HG03066 (cell line): Measurements from ENCODE around the gene MLANA.

Source experiments
- ATAC-seq: cut with Tn5 transposase; IDR thresholded peaks from one replicate; pipeline ENCODE4 v1.9.1; 2021; ENCODE audit warnings: low read depth; ENCODE audit not compliant: unreplicated experiment

MLANA gene

DNA sequence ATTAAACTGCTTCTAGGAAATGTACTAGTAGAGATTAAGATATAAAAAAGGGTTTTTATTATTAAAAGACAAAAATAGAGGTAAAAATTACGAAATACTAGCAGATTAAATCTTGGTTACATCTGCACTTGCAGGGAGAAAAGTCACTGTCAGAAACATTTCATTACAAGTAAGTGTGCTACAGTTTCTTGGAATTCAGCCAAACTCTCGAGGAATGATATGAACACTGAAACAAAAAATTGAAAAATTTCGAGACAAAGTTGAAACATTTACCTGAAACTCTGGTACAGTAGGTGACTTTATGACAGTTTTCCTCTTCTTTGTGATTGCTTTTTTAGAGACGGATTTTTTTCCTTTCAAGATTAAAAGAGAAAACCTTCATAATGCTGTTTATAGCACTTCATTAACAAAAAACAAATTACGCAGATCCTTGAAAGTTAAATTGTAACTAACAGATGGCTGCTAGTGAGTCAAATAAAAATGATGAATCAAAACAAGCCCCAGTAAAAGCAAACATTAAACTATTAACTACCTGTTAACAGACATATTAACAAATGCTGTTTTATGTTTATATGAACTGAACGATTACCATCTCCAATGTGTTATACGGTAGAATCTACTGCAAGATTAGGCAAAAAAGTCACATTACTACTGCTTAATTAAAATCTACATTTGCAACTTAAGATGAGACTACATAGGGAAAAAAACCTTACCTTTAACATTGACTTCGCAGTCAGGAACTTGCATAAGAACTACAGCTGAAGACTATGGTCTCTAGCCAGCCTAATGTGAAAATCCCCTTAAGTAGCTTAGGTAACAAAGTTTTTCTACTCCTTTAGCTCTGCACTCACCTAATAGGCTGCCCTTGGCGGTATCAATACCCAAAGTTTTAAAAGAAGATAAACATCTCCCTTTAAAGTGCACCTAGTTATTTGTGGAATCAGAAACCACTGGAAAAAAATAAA, 63.3 kb downstream of the MLANA start:
- ATAC-seq = no peak

DNA sequence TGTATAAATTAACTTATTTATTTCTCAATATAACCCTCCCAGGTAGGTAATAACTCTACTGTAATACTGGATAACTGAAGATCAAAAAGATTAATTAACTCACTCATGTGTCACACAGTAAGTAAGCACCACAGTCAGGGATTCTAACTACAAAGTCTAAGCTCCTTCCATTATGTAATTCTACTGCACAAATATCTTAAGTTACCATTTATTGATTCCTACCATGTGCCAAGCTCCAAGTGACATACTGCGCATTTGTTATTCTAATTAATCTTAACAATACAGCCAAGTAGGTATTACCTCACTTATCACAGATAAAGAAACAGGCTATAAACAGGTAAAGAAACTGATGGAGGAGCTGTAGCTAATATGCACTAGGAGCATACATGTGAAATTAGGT, 66.5 kb downstream of the MLANA start:
- ATAC-seq = no peak

GRCh38 chr9:5958273-5958672, 67.6 kb downstream of the MLANA start:
- no peak for ATAC-seq
